Activated naive CD8-positive, alpha-beta T cell treated with anti-CD3 and anti-CD28 coated beads, Interleukin-2, amount 50 U/mL, for 24 hours (primary cell): ENCODE measurements around the gene PCDHB10.
"Not testable (repeated sequence)": the region's sequence is repeated elsewhere in the genome, so short reads cannot be mapped to it uniquely, and the experiment has no call there.

Experiments
- ATAC-seq: fragments of 150-1000 bp; cut with Tn5 transposase; one replicate; pipeline ENCODE4 v1.10.0; 2021
- DNase-seq: peaks from one replicate; pipeline ENCODE4 v3.0.0; 2021
- H3K27ac Mint-ChIP-seq: one replicate; pipeline ENCODE4 v1.8.0; 2021; ENCODE audit warnings: mild to moderate bottlenecking, mixed read lengths
- H3K27me3 Mint-ChIP-seq: one replicate; pipeline ENCODE4 v1.8.0; 2021; ENCODE audit warnings: mixed read lengths
- H3K36me3 Mint-ChIP-seq: one replicate; pipeline ENCODE4 v1.8.0; 2021; ENCODE audit warnings: low read depth, mixed read lengths
- H3K4me1 Mint-ChIP-seq: one replicate; pipeline ENCODE4 v1.8.0; 2021; ENCODE audit warnings: mixed read lengths
- H3K4me3 Mint-ChIP-seq: one replicate; pipeline ENCODE4 v1.8.0; 2021; ENCODE audit warnings: mild to moderate bottlenecking, moderate library complexity, mixed read lengths
- H3K9me3 Mint-ChIP-seq: one replicate; pipeline ENCODE4 v1.8.0; 2021; ENCODE audit warnings: mixed read lengths

PCDHB10 gene

GRCh38 chr5:141179371-141179770 lies 12.8 kb upstream of the PCDHB10 start:
- not testable (repeated sequence) for H3K27ac Mint-ChIP-seq, DNase-seq, ATAC-seq, H3K36me3 Mint-ChIP-seq, H3K4me3 Mint-ChIP-seq, H3K4me1 Mint-ChIP-seq
- H3K9me3 Mint-ChIP-seq = peaks cover 25% of the 10 kb centered on the region
- peaks cover 30% of the 10 kb centered on the region for H3K27me3 Mint-ChIP-seq

DNA sequence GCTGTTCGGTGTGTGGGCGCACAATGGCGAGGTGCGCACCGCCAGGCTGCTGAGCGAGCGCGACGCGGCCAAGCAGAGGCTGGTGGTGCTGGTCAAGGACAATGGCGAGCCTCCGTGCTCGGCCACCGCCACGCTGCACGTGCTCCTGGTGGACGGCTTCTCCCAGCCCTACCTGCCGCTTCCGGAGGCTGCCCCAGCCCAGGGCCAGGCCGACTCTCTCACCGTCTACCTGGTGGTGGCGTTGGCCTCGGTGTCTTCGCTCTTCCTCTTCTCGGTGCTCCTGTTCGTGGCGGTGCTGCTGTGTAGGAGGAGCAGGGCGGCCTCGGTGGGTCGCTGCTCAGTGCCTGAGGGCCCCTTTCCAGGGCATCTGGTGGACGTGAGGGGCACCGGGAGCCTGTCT lies 12.3 kb upstream of the PCDHB10 start:
- not testable (repeated sequence) for ATAC-seq, H3K36me3 Mint-ChIP-seq, DNase-seq, H3K4me3 Mint-ChIP-seq, H3K4me1 Mint-ChIP-seq, H3K27ac Mint-ChIP-seq
- Mint-ChIP-seq H3K9me3 (peaks cover 29% of the 10 kb centered on the region), H3K27me3 (peaks cover 35% of the 10 kb centered on the region)

DNA sequence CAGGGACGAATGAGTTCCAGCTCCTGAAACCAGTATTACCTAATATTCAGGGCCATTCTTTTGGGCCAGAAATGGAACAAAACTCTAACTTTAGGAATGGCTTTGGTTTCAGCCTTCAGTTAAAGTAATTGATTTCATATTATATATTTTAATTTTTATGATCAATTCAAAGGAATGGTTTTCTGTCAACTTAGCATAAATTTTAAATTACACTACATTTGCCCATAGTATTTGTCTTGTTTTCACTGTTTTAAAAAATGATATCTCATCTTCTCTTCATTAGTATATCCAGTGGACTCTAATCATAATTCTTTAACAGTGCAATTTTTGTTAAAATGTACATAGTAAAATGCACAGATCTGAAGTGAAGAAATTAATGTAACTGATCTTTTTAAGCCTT lies 11.8 kb upstream of the PCDHB10 start:
- H3K36me3 Mint-ChIP-seq = peaks cover 7% of the 10 kb centered on the region
- H3K27me3 Mint-ChIP-seq = peaks cover 40% of the 10 kb centered on the region
- DNase-seq = no peak
- H3K9me3 Mint-ChIP-seq = peaks cover 32% of the 10 kb centered on the region
- H3K4me1 Mint-ChIP-seq = no peaks in the 10 kb centered on the region
- no peak for ATAC-seq
- no peak overlapping the region for H3K27ac Mint-ChIP-seq
- H3K4me3 Mint-ChIP-seq = no peak overlapping the region

GRCh38 chr5:141182248-141182647 lies 9.9 kb upstream of the PCDHB10 start, which contains the start of gene PCDHB16:
TSS of gene PCDHB16 (plus strand) at chr5:141182387. CDS start at chr5:141182560, 173 bp downstream.
- Mint-ChIP-seq H3K9me3 (peaks cover 37% of the 10 kb centered on the region), H3K4me3 (no peak within 1 kb of the TSS), H3K27me3 (peaks cover 49% of the 10 kb centered on the region), H3K4me1 (peaks cover 4% of the 10 kb centered on the region), H3K27ac (no peak within 1 kb of the TSS), H3K36me3 (peaks cover 10% of the 10 kb centered on the region)
- ATAC-seq = no peak
- DNase-seq = no peak

DNA sequence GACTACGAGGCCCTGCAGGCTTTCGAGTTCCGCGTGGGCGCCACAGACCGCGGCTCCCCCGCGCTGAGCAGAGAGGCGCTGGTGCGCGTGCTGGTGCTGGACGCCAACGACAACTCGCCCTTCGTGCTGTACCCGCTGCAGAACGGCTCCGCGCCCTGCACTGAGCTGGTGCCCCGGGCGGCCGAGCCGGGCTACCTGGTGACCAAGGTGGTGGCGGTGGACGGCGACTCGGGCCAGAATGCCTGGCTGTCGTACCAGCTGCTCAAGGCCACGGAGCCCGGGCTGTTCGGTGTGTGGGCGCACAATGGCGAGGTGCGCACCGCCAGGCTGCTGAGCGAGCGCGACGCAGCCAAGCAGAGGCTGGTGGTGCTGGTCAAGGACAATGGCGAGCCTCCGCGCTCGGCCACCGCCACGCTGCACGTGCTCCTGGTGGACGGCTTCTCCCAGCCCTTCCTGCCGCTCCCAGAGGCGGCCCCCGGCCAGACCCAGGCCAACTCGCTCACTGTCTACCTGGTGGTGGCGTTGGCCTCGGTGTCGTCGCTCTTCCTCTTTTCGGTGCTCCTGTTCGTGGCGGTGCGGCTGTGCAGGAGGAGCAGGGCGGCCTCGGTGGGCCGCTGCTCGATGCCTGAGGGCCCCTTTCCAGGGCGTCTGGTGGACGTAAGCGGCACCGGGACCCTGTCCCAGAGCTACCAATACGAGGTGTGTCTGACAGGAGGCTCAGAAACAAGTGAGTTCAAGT lies 7.9 kb upstream of the PCDHB10 start:
- not testable (repeated sequence) for H3K27ac Mint-ChIP-seq
- peaks cover 46% of the 10 kb centered on the region for H3K9me3 Mint-ChIP-seq

DNA sequence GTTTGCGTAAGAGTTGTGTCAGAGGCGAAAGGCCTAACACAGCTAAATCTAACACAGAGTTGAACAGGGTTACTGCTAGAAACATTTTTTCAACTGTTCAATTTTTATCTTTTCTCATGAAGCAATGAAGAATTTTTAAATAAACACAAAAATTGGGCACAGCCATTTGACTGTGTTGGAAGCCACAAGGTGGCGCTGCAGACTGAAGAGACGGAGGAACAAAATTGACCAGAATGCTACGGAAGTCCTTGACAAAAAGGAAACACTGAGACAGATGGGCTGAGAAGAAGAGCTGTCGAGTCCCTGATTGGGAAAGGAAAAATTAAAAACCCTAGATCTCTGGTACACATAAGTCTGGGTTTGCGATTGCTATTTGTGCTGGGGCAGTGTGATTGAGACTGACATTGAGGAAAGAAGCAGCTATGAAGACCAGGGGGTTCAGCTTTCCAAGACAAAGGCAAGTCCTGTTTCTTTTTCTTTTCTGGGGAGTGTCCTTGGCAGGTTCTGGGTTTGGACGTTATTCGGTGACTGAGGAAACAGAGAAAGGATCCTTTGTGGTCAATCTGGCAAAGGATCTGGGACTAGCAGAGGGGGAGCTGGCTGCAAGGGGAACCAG lies 5.1 kb upstream of the PCDHB10 start, which contains the start of gene PCDHB9:
Gene PCDHB9 (plus strand): TSS at position 265 of the 616 bp plus-strand sequence. CDS start 158 bp downstream, at position 423.
- ATAC-seq (no peak), DNase-seq (peak; percentile 20)
- peaks cover 4% of the 10 kb centered on the region for H3K4me1 Mint-ChIP-seq
- no peak within 1 kb of the TSS for H3K27ac Mint-ChIP-seq
- H3K9me3 Mint-ChIP-seq = peaks cover 44% of the 10 kb centered on the region
- H3K27me3 Mint-ChIP-seq = peaks cover 55% of the 10 kb centered on the region
- H3K36me3 Mint-ChIP-seq = peaks cover 19% of the 10 kb centered on the region
- peak within 1 kb of the TSS; percentile 30 for H3K4me3 Mint-ChIP-seq

More for the DNA sequence above, 7.9 kb upstream of the PCDHB10 start:
- Mint-ChIP-seq H3K36me3 (peaks cover 15% of the 10 kb centered on the region), H3K27me3 (peaks cover 58% of the 10 kb centered on the region)
- H3K4me3 Mint-ChIP-seq, ATAC-seq, DNase-seq, H3K4me1 Mint-ChIP-seq: not testable (repeated sequence)

GRCh38 chr5:141188682-141189081 lies 3.5 kb upstream of the PCDHB10 start:
- H3K4me1 Mint-ChIP-seq, DNase-seq, ATAC-seq, H3K27ac Mint-ChIP-seq, H3K4me3 Mint-ChIP-seq: not testable (repeated sequence)
- H3K36me3 Mint-ChIP-seq = peaks cover 21% of the 10 kb centered on the region
- H3K27me3 Mint-ChIP-seq = peaks cover 50% of the 10 kb centered on the region
- H3K9me3 Mint-ChIP-seq = peaks cover 35% of the 10 kb centered on the region

- H3K27ac Mint-ChIP-seq, DNase-seq, H3K4me1 Mint-ChIP-seq, ATAC-seq, H3K4me3 Mint-ChIP-seq: not testable (repeated sequence)
- peaks cover 22% of the 10 kb centered on the region for H3K36me3 Mint-ChIP-seq
- H3K27me3 Mint-ChIP-seq = peaks cover 50% of the 10 kb centered on the region
- H3K9me3 Mint-ChIP-seq = peaks cover 35% of the 10 kb centered on the region
Measured at GRCh38 chr5:141189131-141189530, 3.0 kb upstream of the PCDHB10 start.

DNA sequence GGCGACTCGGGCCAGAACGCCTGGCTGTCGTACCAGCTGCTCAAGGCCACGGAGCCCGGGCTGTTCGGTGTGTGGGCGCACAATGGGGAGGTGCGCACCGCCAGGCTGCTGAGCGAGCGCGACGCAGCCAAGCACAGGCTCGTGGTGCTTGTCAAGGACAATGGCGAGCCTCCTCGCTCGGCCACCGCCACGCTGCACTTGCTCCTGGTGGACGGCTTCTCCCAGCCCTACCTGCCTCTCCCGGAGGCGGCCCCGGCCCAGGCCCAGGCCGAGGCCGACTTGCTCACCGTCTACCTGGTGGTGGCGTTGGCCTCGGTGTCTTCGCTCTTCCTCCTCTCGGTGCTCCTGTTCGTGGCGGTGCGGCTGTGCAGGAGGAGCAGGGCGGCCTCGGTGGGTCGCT lies 2.2 kb downstream of the PCDHB10 start:
- H3K36me3 Mint-ChIP-seq = peaks cover 15% of the 10 kb centered on the region
- DNase-seq, ATAC-seq, H3K27ac Mint-ChIP-seq, H3K4me3 Mint-ChIP-seq, H3K4me1 Mint-ChIP-seq: not testable (repeated sequence)
- H3K9me3 Mint-ChIP-seq = peaks cover 44% of the 10 kb centered on the region
- H3K27me3 Mint-ChIP-seq = peaks cover 39% of the 10 kb centered on the region

GRCh38 chr5:141196363-141196762 lies 4.2 kb downstream of the PCDHB10 start:
- Mint-ChIP-seq H3K9me3 (peaks cover 51% of the 10 kb centered on the region), H3K27ac (no peak overlapping the region)

DNA sequence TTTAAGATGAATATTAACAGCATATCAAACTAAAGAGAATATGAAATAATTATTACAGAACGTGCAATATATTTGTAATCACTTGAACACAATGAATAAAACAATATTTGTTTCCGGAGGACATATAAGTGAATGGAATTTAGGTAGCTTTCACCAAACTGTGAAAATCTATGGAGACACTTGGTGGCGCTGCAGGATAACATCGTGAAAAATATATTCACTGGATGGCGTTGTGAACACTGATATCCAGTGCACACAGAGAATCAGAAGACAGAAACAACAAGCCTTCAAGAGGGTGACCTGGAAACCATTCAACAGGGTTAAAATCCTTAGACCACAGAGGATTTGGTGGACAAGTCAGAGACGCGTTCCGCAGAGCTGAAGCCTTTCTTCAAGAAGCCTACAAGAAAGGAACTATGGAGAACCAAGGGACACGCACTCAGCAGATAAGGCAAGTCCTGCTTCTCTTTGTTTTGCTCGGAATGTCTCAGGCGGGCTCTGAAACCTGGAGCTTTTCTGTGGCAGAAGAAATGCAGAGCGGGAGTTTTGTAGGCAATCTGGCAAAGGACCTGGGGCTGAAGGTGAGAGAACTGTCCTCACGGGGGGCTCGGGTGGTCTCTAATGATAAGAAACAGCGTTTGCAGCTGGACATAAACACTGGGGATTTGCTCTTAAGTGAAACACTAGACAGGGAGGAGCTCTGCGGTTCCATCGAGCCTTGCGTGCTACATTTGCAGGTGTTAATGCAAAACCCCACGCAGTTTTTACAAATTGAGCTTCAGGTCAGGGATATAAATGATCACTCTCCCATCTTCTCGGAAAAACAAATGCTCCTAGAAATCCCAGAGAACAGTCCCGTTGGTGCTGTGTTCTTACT lies 7.4 kb downstream of the PCDHB10 start, which contains the start of gene PCDHB11:
Gene PCDHB11 (plus strand): TSS at position 269 of the 877 bp plus-strand sequence. CDS start 148 bp downstream, at position 417.
- H3K4me1 Mint-ChIP-seq = no peaks in the 10 kb centered on the region
- H3K27ac Mint-ChIP-seq = no peak within 1 kb of the TSS
- ATAC-seq (no peak), DNase-seq (no peak)
- H3K36me3 Mint-ChIP-seq = peaks cover 16% of the 10 kb centered on the region
- peaks cover 38% of the 10 kb centered on the region for H3K27me3 Mint-ChIP-seq
- H3K4me3 Mint-ChIP-seq = no peak within 1 kb of the TSS
- H3K9me3 Mint-ChIP-seq = peaks cover 43% of the 10 kb centered on the region

More at GRCh38 chr5:141196363-141196762, 4.2 kb downstream of the PCDHB10 start:
- Mint-ChIP-seq H3K36me3 (peaks cover 21% of the 10 kb centered on the region), H3K4me3 (no peak overlapping the region), H3K27me3 (peaks cover 46% of the 10 kb centered on the region), H3K4me1 (no peaks in the 10 kb centered on the region)
- ATAC-seq (no peak), DNase-seq (no peak)

DNA sequence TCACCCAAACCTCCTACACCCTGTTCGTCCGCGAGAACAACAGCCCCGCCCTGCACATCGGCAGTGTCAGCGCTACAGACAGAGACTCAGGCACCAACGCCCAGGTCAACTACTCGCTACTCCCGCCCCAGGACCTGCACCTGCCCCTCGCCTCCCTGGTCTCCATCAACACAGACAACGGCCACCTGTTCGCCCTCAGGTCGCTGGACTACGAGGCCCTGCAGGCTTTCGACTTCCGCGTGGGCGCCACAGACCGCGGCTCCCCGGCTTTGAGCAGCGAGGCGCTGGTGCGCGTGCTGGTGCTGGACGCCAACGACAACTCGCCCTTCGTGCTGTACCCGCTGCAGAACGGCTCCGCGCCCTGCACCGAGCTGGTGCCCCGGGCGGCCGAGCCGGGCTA lies 9.0 kb downstream of the PCDHB10 start:
- not testable (repeated sequence) for DNase-seq, H3K4me1 Mint-ChIP-seq, H3K4me3 Mint-ChIP-seq, H3K27ac Mint-ChIP-seq, ATAC-seq
- peaks cover 43% of the 10 kb centered on the region for H3K27me3 Mint-ChIP-seq
- H3K9me3 Mint-ChIP-seq = peaks cover 37% of the 10 kb centered on the region
- peaks cover 13% of the 10 kb centered on the region for H3K36me3 Mint-ChIP-seq

- H3K4me3 Mint-ChIP-seq = not testable (repeated sequence)
Measured at GRCh38 chr5:141201646-141202045, 9.5 kb downstream of the PCDHB10 start.

DNA sequence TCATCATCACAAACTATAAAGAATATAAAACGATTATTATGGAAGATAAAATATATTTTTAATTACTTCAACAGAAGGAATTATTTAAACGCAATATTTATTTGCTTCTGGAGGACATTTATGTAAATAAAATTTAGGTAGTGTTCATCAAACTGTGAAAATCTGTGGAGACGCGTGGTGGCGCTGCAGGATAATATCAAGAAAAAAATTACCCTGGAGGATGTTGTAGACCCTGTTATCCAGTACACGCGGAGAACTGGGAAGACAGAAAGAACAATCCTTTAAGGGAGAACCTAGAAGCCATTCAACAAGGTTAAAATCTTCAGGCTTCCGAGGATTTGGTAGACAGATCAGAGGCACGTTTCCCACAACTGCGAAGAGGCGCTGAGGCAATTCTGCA lies 16.3 kb downstream of the PCDHB10 start, which contains the start of gene PCDHB12:
Gene PCDHB12 (plus strand): TSS at position 242 of the 400 bp plus-strand sequence. CDS start 189 bp downstream, outside the sequence.
- DNase-seq = no peak
- H3K27me3 Mint-ChIP-seq = peaks cover 44% of the 10 kb centered on the region

More at GRCh38 chr5:141201646-141202045, 9.5 kb downstream of the PCDHB10 start:
- ATAC-seq, DNase-seq, H3K4me1 Mint-ChIP-seq, H3K27ac Mint-ChIP-seq: not testable (repeated sequence)
- Mint-ChIP-seq H3K27me3 (peaks cover 44% of the 10 kb centered on the region), H3K9me3 (peaks cover 32% of the 10 kb centered on the region), H3K36me3 (peaks cover 11% of the 10 kb centered on the region)

More for the DNA sequence above, 16.3 kb downstream of the PCDHB10 start, which contains the start of gene PCDHB12:
- Mint-ChIP-seq H3K9me3 (no peaks in the 10 kb centered on the region), H3K36me3 (peaks cover 3% of the 10 kb centered on the region), H3K27ac (no peak within 1 kb of the TSS), H3K4me1 (no peaks in the 10 kb centered on the region), H3K4me3 (no peak within 1 kb of the TSS)
- no peak for ATAC-seq
